Measurements from ENCODE around the gene MBTPS1. TPM values are rescaled to one million over a fixed set of nuclear protein-coding genes. Genes with fewer than 3 reads are reported as not detected.

MBTPS1 gene
- polyA plus RNA-seq, 1 donor from 2014 or later: 66.9 TPM

DNA sequence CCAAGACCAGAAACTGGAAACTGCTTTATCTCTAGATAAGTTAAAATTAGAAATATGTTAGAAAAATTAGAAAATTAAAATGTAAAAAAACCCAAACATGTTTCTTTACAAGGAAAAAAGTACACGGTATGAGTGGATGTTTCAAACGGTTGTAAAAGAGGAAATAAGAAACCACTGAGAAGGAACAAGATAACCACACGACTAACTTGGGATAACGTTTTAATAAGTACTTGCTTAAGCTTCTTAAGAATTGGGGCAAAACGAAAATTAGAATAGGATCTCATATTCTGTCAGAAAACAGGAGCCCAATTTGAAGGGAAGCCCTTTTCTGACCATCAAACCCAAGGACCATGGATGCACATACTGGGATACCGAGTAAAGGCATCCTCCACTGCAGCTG is 31.0 kb downstream of the MBTPS1 start:
- H3F3A ChIP-seq (ENCODE audit: insufficient read depth, low read length, poor library complexity, severe bottlenecking): no peaks in the 10 kb centered on the region
- H3K36me3 ChIP-seq (ENCODE audit: insufficient read depth, low read length): peaks cover 5% of the 10 kb centered on the region
- H3K4me2 ChIP-seq (ENCODE audit: low read length): no peak overlapping the region
- H3K9me3 ChIP-seq (ENCODE audit: low read length): no peaks in the 10 kb centered on the region
- H3K9ac ChIP-seq (ENCODE audit: low read length): no peak overlapping the region
- H3K4me3 ChIP-seq (ENCODE audit: low read length): no peak overlapping the region
- H2AFZ ChIP-seq (ENCODE audit: low read depth, low read length): no peak overlapping the region
- no peaks in the 10 kb centered on the region for H3K79me2 ChIP-seq (replicated peaks; ENCODE audit: insufficient read depth, low read length)
- no peaks in the 10 kb centered on the region for H3K9me2 ChIP-seq (ENCODE audit: insufficient read depth, low read length)
- TF ChIP-seq TAF1 (IDR thresholded peaks at IDR 0.05; ENCODE audit: low read depth): no peak
- TF ChIP-seq POLR2AphosphoS5 (IDR thresholded peaks at IDR 0.05): no peak
- no peak for TF ChIP-seq EP300 (conservative IDR thresholded peaks at IDR 0.05; ENCODE audit: poor library complexity, severe bottlenecking)
- no peak for TF ChIP-seq MXI1 (conservative IDR thresholded peaks at IDR 0.05; ENCODE audit: poor library complexity, severe bottlenecking)
- TF ChIP-seq CTCF (IDR thresholded peaks at IDR 0.05; ENCODE audit: poor library complexity, severe bottlenecking): no peak
- TF ChIP-seq EZH2 (IDR thresholded peaks at IDR 0.05; ENCODE audit: borderline replicate concordance, insufficient read depth, low read length, poor library complexity, severe bottlenecking): no peak
- TF ChIP-seq, protein P1, sequence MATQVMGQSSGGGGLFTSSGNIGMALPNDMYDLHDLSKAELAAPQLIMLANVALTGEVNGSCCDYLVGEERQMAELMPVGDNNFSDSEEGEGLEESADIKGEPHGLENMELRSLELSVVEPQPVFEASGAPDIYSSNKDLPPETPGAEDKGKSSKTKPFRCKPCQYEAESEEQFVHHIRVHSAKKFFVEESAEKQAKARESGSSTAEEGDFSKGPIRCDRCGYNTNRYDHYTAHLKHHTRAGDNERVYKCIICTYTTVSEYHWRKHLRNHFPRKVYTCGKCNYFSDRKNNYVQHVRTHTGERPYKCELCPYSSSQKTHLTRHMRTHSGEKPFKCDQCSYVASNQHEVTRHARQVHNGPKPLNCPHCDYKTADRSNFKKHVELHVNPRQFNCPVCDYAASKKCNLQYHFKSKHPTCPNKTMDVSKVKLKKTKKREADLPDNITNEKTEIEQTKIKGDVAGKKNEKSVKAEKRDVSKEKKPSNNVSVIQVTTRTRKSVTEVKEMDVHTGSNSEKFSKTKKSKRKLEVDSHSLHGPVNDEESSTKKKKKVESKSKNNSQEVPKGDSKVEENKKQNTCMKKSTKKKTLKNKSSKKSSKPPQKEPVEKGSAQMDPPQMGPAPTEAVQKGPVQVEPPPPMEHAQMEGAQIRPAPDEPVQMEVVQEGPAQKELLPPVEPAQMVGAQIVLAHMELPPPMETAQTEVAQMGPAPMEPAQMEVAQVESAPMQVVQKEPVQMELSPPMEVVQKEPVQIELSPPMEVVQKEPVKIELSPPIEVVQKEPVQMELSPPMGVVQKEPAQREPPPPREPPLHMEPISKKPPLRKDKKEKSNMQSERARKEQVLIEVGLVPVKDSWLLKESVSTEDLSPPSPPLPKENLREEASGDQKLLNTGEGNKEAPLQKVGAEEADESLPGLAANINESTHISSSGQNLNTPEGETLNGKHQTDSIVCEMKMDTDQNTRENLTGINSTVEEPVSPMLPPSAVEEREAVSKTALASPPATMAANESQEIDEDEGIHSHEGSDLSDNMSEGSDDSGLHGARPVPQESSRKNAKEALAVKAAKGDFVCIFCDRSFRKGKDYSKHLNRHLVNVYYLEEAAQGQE (IDR thresholded peaks at IDR 0.05; ENCODE audit: borderline replicate concordance): no peak
- TF ChIP-seq SMC3 (conservative IDR thresholded peaks at IDR 0.05; ENCODE audit: poor library complexity): no peak
- TF ChIP-seq RAD21 (conservative IDR thresholded peaks at IDR 0.05): no peak
- H3K27me3 ChIP-seq (ENCODE audit: insufficient read depth, low read depth, low read length): no peaks in the 10 kb centered on the region
- H3K27ac ChIP-seq (ENCODE audit: low read length): no peak overlapping the region
- H4K20me1 ChIP-seq (ENCODE audit: insufficient read depth): no peaks in the 10 kb centered on the region

DNA sequence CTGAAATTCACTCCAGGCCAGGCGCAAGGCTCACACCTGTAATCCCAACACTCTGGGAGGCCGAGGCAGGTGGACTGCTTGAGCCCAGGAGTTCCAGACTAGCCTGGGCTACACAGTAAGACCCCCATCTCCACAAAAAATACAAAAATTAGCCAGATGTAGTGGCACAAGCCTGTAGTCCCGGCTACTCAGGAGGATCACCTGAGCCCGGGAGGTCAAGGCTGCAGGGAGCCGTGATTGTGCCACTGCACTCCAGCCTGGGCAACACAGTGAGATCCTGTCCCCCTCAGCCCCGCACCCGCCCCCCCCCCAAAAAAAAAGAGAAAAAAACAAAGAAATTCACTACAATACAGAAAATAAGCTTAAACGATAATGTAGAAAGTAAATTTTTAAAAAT is 31.5 kb downstream of the MBTPS1 start:
- no peak overlapping the region for H2AFZ ChIP-seq (ENCODE audit: low read depth, low read length)
- no peak overlapping the region for H3K9ac ChIP-seq (ENCODE audit: low read length)
- H3K9me3 ChIP-seq (ENCODE audit: low read length): no peaks in the 10 kb centered on the region
- H3K79me2 ChIP-seq (replicated peaks; ENCODE audit: insufficient read depth, low read length): no peaks in the 10 kb centered on the region
- no peaks in the 10 kb centered on the region for H4K20me1 ChIP-seq (ENCODE audit: insufficient read depth)
- H3K4me3 ChIP-seq (ENCODE audit: low read length): no peak overlapping the region
- H3K27ac ChIP-seq (ENCODE audit: low read length): no peak overlapping the region
- no peaks in the 10 kb centered on the region for H3K9me2 ChIP-seq (ENCODE audit: insufficient read depth, low read length)
- no peaks in the 10 kb centered on the region for H3F3A ChIP-seq (ENCODE audit: insufficient read depth, low read length, poor library complexity, severe bottlenecking)
- H3K4me2 ChIP-seq (ENCODE audit: low read length): no peak overlapping the region
- TF ChIP-seq EZH2 (IDR thresholded peaks at IDR 0.05; ENCODE audit: borderline replicate concordance, insufficient read depth, low read length, poor library complexity, severe bottlenecking): no peak
- H3K27me3 ChIP-seq (ENCODE audit: insufficient read depth, low read depth, low read length): no peaks in the 10 kb centered on the region
- peaks cover 5% of the 10 kb centered on the region for H3K36me3 ChIP-seq (ENCODE audit: insufficient read depth, low read length)

Data from neural cell (in vitro differentiated cells).